Endothelial cell of umbilical vein (primary cell): Measurements from ENCODE around the gene VAC14. TPM values are rescaled to one million over a fixed set of nuclear protein-coding genes. Genes with fewer than 3 reads are reported as not detected.

Source experiments
- BruUV-seq: library from RNA; stranded (reverse); fragments of 400-500 nt; replicated peaks from 2 replicates; lab custom pipeline; 2021; lab: Mats Ljungman, UMichigan
- CTCF ChIA-PET: fragments of 300-600, 350-600 bp; sonication (Branson Sonifier 250); formaldehyde crosslinking; loops from one replicate; lab custom pipeline; 2021; ENCODE audit warnings: antibody characterized with exemption, inconsistent platforms; lab: Charles Lee
- POLR2A ChIA-PET: fragments of 300-600, 350-600 bp; sonication (Branson Sonifier 250); formaldehyde crosslinking; loops from one replicate; lab custom pipeline; 2021; ENCODE audit warnings: antibody characterized with exemption, inconsistent platforms; lab: Charles Lee
- DNase-seq: peaks from one replicate; pipeline ENCODE4 v3.0.0-alpha.2; 2011; ENCODE audit warnings: low read depth, low spot score
- FAIRE-seq: peaks from 2 replicates; lab custom pipeline; 2011; peaks lifted over from hg19 to GRCh38; lab: Jason Lieb, UNC
- H2AFZ ChIP-seq: 2 replicates; pipeline ENCODE4 v1.6.0; 2012; ENCODE audit warnings: low read depth, low read length, control low read depth, inconsistent platforms
- H3K27ac ChIP-seq: 2 replicates; pipeline ENCODE4 v1.5.1; 2011; ENCODE audit warnings: low read depth, mild to moderate bottlenecking, control low read depth, low read length, moderate library complexity; ENCODE audit not compliant: insufficient read depth
- H3K27me3 ChIP-seq, 2 experiments: 2 replicates each; pipeline versions ENCODE4 v1.6.0 to v1.6.1; 2011; ENCODE audit warnings: low read length in 2 of 2, mixed read lengths in 1 of 2; ENCODE audit not compliant: control insufficient read depth in 2 of 2, insufficient read depth in 2 of 2
- H3K36me3 ChIP-seq, 2 experiments: 2 replicates in 1 of 2; 3 replicates in 1 of 2; pipeline ENCODE4 v1.5.1; 2011; ENCODE audit warnings: low read length in 2 of 2, mild to moderate bottlenecking in 1 of 2, moderate library complexity in 1 of 2; ENCODE audit not compliant: control insufficient read depth in 2 of 2, insufficient read depth in 2 of 2; ENCODE audit errors: extremely low read depth in 1 of 2
- H3K4me1 ChIP-seq: 3 replicates; pipeline ENCODE4 v1.5.1; 2011; ENCODE audit warnings: mild to moderate bottlenecking, low read length; ENCODE audit not compliant: control insufficient read depth, insufficient read depth; ENCODE audit errors: extremely low read depth
- H3K4me2 ChIP-seq: 2 replicates; pipeline ENCODE4 v1.6.1; 2011; ENCODE audit warnings: low read length, control low read depth, mixed read lengths; ENCODE audit not compliant: insufficient read depth
- H3K4me3 ChIP-seq, 3 experiments: fragments of 200-600 bp in 1 of 3; sonication (generic), shearing (Covaris generic) in 1 of 3; replicated peaks in 1 of 3; 2 replicates each; pipeline ENCODE4 v1.5.1; 2011 to 2016; ENCODE audit warnings: control low read depth in 3 of 3, low read length in 3 of 3, mild to moderate bottlenecking in 2 of 3, inconsistent platforms in 1 of 3, low read depth in 1 of 3, moderate library complexity in 1 of 3; ENCODE audit not compliant: insufficient read depth in 1 of 3
- H3K79me2 ChIP-seq: 2 replicates; pipeline ENCODE4 v1.6.0; 2012; ENCODE audit warnings: low read length, inconsistent platforms; ENCODE audit not compliant: control insufficient read depth, insufficient read depth
- H3K9ac ChIP-seq: replicated peaks from 2 replicates; pipeline ENCODE3; 2011; ENCODE audit warnings: low read length, control low read depth; ENCODE audit not compliant: insufficient read depth; ENCODE audit errors: extremely low read depth
- H3K9me1 ChIP-seq: replicated peaks from 3 replicates; pipeline ENCODE4 v1.6.0; 2011; ENCODE audit warnings: mild to moderate bottlenecking, low read length; ENCODE audit not compliant: control insufficient read depth, insufficient read depth; ENCODE audit errors: extremely low read depth
- H3K9me3 ChIP-seq: replicated peaks from 2 replicates; pipeline ENCODE4 v1.5.1; 2012; ENCODE audit warnings: low read length, inconsistent platforms; ENCODE audit not compliant: control insufficient read depth, insufficient read depth
- H4K20me1 ChIP-seq: replicated peaks from 2 replicates; pipeline ENCODE3; 2011; ENCODE audit warnings: mild to moderate bottlenecking, low read length; ENCODE audit not compliant: control insufficient read depth, insufficient read depth; ENCODE audit errors: extremely low read depth
- CTCF ChIP-seq, 2 donors: IDR thresholded peaks; 1 replicate in 1 of 2; 2 replicates in 1 of 2; pipeline ENCODE4 v1.5.1; 2011; ENCODE audit warnings: low read length in 2 of 2, mild to moderate bottlenecking in 2 of 2, moderate library complexity in 2 of 2, control low read depth in 1 of 2, inconsistent platforms in 1 of 2, low read depth in 1 of 2; ENCODE audit not compliant: insufficient read depth in 1 of 2; ENCODE audit errors: extremely low read depth in 1 of 2
- EZH2 ChIP-seq: IDR thresholded peaks from 2 replicates; pipeline ENCODE4 v1.6.1; 2012; ENCODE audit warnings: borderline replicate concordance, low read depth, mild to moderate bottlenecking, moderate library complexity, low read length, inconsistent platforms; ENCODE audit not compliant: severe bottlenecking
- FOS ChIP-seq: IDR thresholded peaks from 2 replicates; pipeline ENCODE4 v1.6.1; 2011; ENCODE audit warnings: mild to moderate bottlenecking, low read length, moderate library complexity, borderline replicate concordance; ENCODE audit not compliant: insufficient read depth
- GATA2 ChIP-seq: IDR thresholded peaks from 2 replicates; pipeline ENCODE4 v1.7.0; 2011; ENCODE audit warnings: low read depth, mild to moderate bottlenecking, moderate library complexity, mixed read lengths, low read length; ENCODE audit not compliant: insufficient read length, insufficient read depth
- JUN ChIP-seq: IDR thresholded peaks from 2 replicates; pipeline ENCODE4 v1.6.1; 2011; ENCODE audit warnings: borderline replicate concordance, low read depth; ENCODE audit not compliant: insufficient read length, insufficient read depth
- MYC ChIP-seq: IDR thresholded peaks from one replicate; pipeline ENCODE4 v1.6.1; 2011; ENCODE audit warnings: mild to moderate bottlenecking, low read depth, low read length
- POLR2A ChIP-seq: IDR thresholded peaks from 2 replicates; pipeline ENCODE4 v1.6.1; 2012; ENCODE audit warnings: low read depth, mild to moderate bottlenecking, control low read depth, low read length
- POLR2AphosphoS5 ChIP-seq: IDR thresholded peaks from 2 replicates; pipeline ENCODE4 v1.6.1; 2012; ENCODE audit warnings: low read depth, mild to moderate bottlenecking, control low read depth, low read length, moderate library complexity; ENCODE audit not compliant: insufficient read depth
- dilution Hi-C: fragments of 300-500 bp; cut with MboI; formaldehyde crosslinking; loops from one replicate; pipeline ENCODE4 v1.15.0; 2019; ENCODE audit warnings: low sequenced_read_pairs; ENCODE audit not compliant: extremely low pct_ligation_motif_present
- intact Hi-C: fragments of 100-400 bp; cut with micrococcal nuclease; formaldehyde crosslinking; loops from one replicate; pipeline ENCODE4 v1.10.0; 2022
- polyA plus RNA-seq, 4 experiments: library from polyadenylated mRNA; depleted of rRNA in 3 of 4; stranded (reverse) in 3 of 4; unstranded in 1 of 4; fragments of >200 nt; gene quantifications; 2 replicates each; pipeline versions ENCODE4 v1.2.1 to v1.2.3, GENCODE V29; 2011 to 2012; ENCODE audit warnings: missing spikeins in 1 of 4
- total RNA-seq: library from RNA; stranded (reverse); gene quantifications from 2 replicates; pipeline ENCODE4 v1.2.3, GENCODE V29; 2021
- TF ChIP-seq, protein P1 (sequence below): IDR thresholded peaks from 2 replicates; pipeline ENCODE4 v1.6.1; 2011; ENCODE audit not compliant: insufficient read depth, insufficient read length

VAC14 gene
- total and polyA plus RNA-seq, 2 donors (not counting 3 experiments of a cell fraction or from before 2014, with no cell fraction given) = 37.6 to 57.9 TPM

DNA sequence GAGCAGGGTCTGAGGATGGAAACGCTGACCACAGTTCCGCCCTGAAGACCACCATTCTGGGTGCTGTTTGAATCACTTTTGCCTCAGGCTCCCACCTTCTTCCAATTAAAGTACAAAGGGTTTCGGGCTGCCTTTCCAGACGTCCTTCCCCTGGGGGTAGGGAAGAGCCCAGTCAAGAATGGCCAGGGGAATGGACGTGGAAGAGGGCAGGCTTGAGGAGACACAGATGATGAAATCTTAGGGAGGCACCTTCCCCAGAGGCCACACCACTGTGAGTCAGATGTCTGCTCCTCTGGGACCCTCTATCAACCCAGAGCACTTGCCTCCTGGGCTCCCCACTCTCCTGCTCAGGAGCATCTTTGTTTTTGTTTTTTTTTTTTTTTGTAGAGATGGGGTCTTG is 87.6 kb downstream of the VAC14 start:
- FAIRE-seq (no peak), DNase-seq (no peak)
- H3K9ac ChIP-seq = no peak overlapping the region
- H3K36me3 ChIP-seq = no peaks in the 10 kb centered on the region
- POLR2A ChIA-PET = no interaction called here
- H3K9me1 ChIP-seq = no peaks in the 10 kb centered on the region
- BruUV-seq = no TSS peak
- no peak overlapping the region for H2AFZ ChIP-seq
- no peak overlapping the region for H3K4me3 ChIP-seq
- CTCF ChIA-PET = interaction anchor here (1.2 kb wide), 1 partner anchor 25 kb away, joined by 3 read pairs; no protein-coding TSS in a partner anchor
- H4K20me1 ChIP-seq = no peaks in the 10 kb centered on the region
- no peaks in the 10 kb centered on the region for H3K9me3 ChIP-seq
- no peaks in the 10 kb centered on the region for H3K79me2 ChIP-seq
- no peak overlapping the region for H3K27ac ChIP-seq
- intact Hi-C loops = no loop called here
- no peaks in the 10 kb centered on the region for H3K27me3 ChIP-seq
- no peak for TF ChIP-seq MYC
- no peak for TF ChIP-seq EZH2
- TF ChIP-seq CTCF (IDR thresholded peaks at IDR 0.05; ENCODE audit: extremely low read depth in 1 of 2, insufficient read depth in 1 of 2, low read depth in 1 of 2, low read length in 2 of 2) = no peak
- no peak for TF ChIP-seq POLR2AphosphoS5
- TF ChIP-seq POLR2A = no peak
- TF ChIP-seq GATA2 = no peak
- no peak for TF ChIP-seq FOS
- TF ChIP-seq JUN = no peak
- TF ChIP-seq, protein P1, sequence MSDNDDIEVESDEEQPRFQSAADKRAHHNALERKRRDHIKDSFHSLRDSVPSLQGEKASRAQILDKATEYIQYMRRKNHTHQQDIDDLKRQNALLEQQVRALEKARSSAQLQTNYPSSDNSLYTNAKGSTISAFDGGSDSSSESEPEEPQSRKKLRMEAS = no peak
- peaks cover 18% of the 10 kb centered on the region for H3K4me1 ChIP-seq
- dilution Hi-C loops = no loop called here
- no peak overlapping the region for H3K4me2 ChIP-seq
